H1 (cell line): ENCODE measurements around the gene LYPD3. TPM values are rescaled to one million over a fixed set of nuclear protein-coding genes. Genes with fewer than 3 reads are reported as not detected.

Experiments used
- SP1 ChIP-seq: IDR thresholded peaks from 2 replicates; pipeline ENCODE4 v1.6.1; 2011; ENCODE audit warnings: low read depth, low read length
- TCF12 ChIP-seq: IDR thresholded peaks from 2 replicates; pipeline ENCODE4 v1.6.1; 2011; ENCODE audit warnings: low read depth, mild to moderate bottlenecking, low read length
- polyA plus RNA-seq, 7 experiments: library from polyadenylated mRNA; depleted of rRNA in 3 of 7; stranded (reverse) in 5 of 7; unstranded in 2 of 7; fragments of >200 nt in 5 of 7; fragments of 200-250 nt in 2 of 7; gene quantifications; 1 replicate in 5 of 7; 2 replicates in 1 of 7; 4 replicates in 1 of 7; pipeline versions ENCODE4 v1.2.1 to v1.2.3, GENCODE V29; 2011 to 2013; ENCODE audit warnings: missing spikeins in 2 of 7, mixed read lengths in 2 of 7
- total RNA-seq: library from RNA; stranded (reverse); fragmentation: NEBNext Ultra II Directional; extraction: Animal tissue kit (Norgen Biotek cat#: 25700); gene quantifications from 2 replicates; pipeline ENCODE4 v1.2.1, GENCODE V29; 2021
- TF ChIP-seq, protein P1 (sequence below): fragments of 300-600 bp; sonication (generic); IDR thresholded peaks from 2 replicates; pipeline ENCODE4 v1.7.1; 2012; ENCODE audit warnings: low read length, moderate library complexity, mild to moderate bottlenecking, inconsistent platforms; ENCODE audit not compliant: insufficient replicate concordance
- TF ChIP-seq, protein P2 (sequence below): IDR thresholded peaks from 2 replicates; pipeline ENCODE4 v1.6.1; 2012; ENCODE audit warnings: inconsistent platforms
- TF ChIP-seq, protein P3 (sequence below): IDR thresholded peaks from 2 replicates; pipeline ENCODE4 v1.6.1; 2012; ENCODE audit warnings: low read length, inconsistent platforms

The LYPD3 gene
- total and polyA plus RNA-seq, 2 of the 8 experiments (the other 6 are each of a cell fraction or from before 2014, with no cell fraction given) = 4.1 to 16.4 TPM

DNA sequence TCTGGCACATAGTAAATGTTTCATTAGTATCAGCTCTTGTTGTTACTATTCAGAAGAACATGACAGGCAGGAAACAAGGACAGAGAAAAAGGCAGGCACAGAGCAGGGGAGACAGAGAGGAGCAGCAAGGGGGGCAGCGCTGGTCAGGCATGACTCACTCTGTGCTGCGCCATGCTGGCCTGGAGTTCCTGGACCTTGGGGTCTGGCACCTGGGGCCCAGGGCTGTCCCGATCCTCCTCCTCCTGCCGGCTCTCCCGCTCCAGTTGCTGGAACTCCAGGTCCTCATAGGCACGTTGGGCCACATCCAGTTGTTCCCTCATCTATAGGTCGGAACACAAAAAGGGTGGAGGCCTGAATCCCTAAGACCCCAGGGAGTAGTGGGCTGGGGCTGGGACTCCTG lies 31.6 kb upstream of the LYPD3 start (continued):
- TF ChIP-seq, protein P1, sequence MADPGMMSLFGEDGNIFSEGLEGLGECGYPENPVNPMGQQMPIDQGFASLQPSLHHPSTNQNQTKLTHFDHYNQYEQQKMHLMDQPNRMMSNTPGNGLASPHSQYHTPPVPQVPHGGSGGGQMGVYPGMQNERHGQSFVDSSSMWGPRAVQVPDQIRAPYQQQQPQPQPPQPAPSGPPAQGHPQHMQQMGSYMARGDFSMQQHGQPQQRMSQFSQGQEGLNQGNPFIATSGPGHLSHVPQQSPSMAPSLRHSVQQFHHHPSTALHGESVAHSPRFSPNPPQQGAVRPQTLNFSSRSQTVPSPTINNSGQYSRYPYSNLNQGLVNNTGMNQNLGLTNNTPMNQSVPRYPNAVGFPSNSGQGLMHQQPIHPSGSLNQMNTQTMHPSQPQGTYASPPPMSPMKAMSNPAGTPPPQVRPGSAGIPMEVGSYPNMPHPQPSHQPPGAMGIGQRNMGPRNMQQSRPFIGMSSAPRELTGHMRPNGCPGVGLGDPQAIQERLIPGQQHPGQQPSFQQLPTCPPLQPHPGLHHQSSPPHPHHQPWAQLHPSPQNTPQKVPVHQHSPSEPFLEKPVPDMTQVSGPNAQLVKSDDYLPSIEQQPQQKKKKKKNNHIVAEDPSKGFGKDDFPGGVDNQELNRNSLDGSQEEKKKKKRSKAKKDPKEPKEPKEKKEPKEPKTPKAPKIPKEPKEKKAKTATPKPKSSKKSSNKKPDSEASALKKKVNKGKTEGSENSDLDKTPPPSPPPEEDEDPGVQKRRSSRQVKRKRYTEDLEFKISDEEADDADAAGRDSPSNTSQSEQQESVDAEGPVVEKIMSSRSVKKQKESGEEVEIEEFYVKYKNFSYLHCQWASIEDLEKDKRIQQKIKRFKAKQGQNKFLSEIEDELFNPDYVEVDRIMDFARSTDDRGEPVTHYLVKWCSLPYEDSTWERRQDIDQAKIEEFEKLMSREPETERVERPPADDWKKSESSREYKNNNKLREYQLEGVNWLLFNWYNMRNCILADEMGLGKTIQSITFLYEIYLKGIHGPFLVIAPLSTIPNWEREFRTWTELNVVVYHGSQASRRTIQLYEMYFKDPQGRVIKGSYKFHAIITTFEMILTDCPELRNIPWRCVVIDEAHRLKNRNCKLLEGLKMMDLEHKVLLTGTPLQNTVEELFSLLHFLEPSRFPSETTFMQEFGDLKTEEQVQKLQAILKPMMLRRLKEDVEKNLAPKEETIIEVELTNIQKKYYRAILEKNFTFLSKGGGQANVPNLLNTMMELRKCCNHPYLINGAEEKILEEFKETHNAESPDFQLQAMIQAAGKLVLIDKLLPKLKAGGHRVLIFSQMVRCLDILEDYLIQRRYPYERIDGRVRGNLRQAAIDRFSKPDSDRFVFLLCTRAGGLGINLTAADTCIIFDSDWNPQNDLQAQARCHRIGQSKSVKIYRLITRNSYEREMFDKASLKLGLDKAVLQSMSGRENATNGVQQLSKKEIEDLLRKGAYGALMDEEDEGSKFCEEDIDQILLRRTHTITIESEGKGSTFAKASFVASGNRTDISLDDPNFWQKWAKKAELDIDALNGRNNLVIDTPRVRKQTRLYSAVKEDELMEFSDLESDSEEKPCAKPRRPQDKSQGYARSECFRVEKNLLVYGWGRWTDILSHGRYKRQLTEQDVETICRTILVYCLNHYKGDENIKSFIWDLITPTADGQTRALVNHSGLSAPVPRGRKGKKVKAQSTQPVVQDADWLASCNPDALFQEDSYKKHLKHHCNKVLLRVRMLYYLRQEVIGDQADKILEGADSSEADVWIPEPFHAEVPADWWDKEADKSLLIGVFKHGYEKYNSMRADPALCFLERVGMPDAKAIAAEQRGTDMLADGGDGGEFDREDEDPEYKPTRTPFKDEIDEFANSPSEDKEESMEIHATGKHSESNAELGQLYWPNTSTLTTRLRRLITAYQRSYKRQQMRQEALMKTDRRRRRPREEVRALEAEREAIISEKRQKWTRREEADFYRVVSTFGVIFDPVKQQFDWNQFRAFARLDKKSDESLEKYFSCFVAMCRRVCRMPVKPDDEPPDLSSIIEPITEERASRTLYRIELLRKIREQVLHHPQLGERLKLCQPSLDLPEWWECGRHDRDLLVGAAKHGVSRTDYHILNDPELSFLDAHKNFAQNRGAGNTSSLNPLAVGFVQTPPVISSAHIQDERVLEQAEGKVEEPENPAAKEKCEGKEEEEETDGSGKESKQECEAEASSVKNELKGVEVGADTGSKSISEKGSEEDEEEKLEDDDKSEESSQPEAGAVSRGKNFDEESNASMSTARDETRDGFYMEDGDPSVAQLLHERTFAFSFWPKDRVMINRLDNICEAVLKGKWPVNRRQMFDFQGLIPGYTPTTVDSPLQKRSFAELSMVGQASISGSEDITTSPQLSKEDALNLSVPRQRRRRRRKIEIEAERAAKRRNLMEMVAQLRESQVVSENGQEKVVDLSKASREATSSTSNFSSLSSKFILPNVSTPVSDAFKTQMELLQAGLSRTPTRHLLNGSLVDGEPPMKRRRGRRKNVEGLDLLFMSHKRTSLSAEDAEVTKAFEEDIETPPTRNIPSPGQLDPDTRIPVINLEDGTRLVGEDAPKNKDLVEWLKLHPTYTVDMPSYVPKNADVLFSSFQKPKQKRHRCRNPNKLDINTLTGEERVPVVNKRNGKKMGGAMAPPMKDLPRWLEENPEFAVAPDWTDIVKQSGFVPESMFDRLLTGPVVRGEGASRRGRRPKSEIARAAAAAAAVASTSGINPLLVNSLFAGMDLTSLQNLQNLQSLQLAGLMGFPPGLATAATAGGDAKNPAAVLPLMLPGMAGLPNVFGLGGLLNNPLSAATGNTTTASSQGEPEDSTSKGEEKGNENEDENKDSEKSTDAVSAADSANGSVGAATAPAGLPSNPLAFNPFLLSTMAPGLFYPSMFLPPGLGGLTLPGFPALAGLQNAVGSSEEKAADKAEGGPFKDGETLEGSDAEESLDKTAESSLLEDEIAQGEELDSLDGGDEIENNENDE = no peak
- TF ChIP-seq, protein P2, sequence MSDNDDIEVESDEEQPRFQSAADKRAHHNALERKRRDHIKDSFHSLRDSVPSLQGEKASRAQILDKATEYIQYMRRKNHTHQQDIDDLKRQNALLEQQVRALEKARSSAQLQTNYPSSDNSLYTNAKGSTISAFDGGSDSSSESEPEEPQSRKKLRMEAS = no peak
- TF ChIP-seq TCF12 (no peak), SP1 (no peak)
- TF ChIP-seq, protein P3, sequence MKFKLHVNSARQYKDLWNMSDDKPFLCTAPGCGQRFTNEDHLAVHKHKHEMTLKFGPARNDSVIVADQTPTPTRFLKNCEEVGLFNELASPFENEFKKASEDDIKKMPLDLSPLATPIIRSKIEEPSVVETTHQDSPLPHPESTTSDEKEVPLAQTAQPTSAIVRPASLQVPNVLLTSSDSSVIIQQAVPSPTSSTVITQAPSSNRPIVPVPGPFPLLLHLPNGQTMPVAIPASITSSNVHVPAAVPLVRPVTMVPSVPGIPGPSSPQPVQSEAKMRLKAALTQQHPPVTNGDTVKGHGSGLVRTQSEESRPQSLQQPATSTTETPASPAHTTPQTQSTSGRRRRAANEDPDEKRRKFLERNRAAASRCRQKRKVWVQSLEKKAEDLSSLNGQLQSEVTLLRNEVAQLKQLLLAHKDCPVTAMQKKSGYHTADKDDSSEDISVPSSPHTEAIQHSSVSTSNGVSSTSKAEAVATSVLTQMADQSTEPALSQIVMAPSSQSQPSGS = no peak
